ENCODE measurements around the gene C4orf50. TPM values are rescaled to one million over a fixed set of nuclear protein-coding genes. Genes with fewer than 3 reads are reported as not detected.

C4orf50 gene
- total and polyA plus RNA-seq, 2 experiments from 2014 or later = 0.06 to 0.31 TPM

MicroRNA genes within 50 kb of the gene (microRNA counts, 767-probe panel; counts per million panel counts)
- microRNA hsa-miR-378d = not detected

Small RNA genes within 50 kb of the gene (microRNA-seq; reads per million reads assigned to microRNA genes)
- gene MIR378D1 = not detected

Small RNA genes within 50 kb of the gene (small RNA-seq; reads per million reads assigned to genes)
- gene MIR378D1 (ENCODE audit: low replicate concordance) = not detected

Other genes starting within 250 kb of the C4orf50 start
- 143 and 146 TPM in 2 replicates for gene CRMP1, start 125.3 kb downstream of the C4orf50 start, total RNA-seq (2014; rRNA removed; shearing (Covaris generic))
- gene CRMP1, start 125.3 kb downstream of the C4orf50 start, polyA plus RNA-seq (2016; fragmentation: Nextera tagmentation; extraction: Ambion mirVana) = 52.7 and 53.6 TPM in 2 replicates
- gene JAKMIP1, start 182.1 kb upstream of the C4orf50 start, total RNA-seq (2014; rRNA removed; shearing (Covaris generic)) = 5.1 and 5.9 TPM in 2 replicates
- gene JAKMIP1, start 182.1 kb upstream of the C4orf50 start, polyA plus RNA-seq (2016; fragmentation: Nextera tagmentation; extraction: Ambion mirVana) = 4.6 and 5.5 TPM in 2 replicates

Measured in GM23338 (cell line).